Stimulated activated CD4-positive, alpha-beta T cell treated with anti-CD3 and anti-CD28 coated beads, Interleukin-4, amount 100 ng/mL, for 1 hour (primary cell): ENCODE measurements around the gene SLC25A29.
"Not testable (repeated sequence)": the region's sequence is repeated elsewhere in the genome, so short reads cannot be mapped to it uniquely, and the experiment has no call there.

Experiments
- DNase-seq: peaks from one replicate; pipeline ENCODE4 v3.0.0-alpha.2; 2020

Gene SLC25A29

GRCh38 chr14:100292776-100293461 is 13.3 kb downstream of the SLC25A29 start:
- no peak for DNase-seq

- no peak for DNase-seq
Observed at GRCh38 chr14:100292301-100292775, 13.9 kb downstream of the SLC25A29 start.

- no peak for DNase-seq
Observed at GRCh38 chr14:100291305-100292075, 14.8 kb downstream of the SLC25A29 start.

GRCh38 chr14:100290607-100291304 is 15.5 kb downstream of the SLC25A29 start:
- no peak for DNase-seq

- DNase-seq: no peak
Observed at GRCh38 chr14:100289916-100290606, 16.2 kb downstream of the SLC25A29 start.

GRCh38 chr14:100288382-100289185 is 17.7 kb downstream of the SLC25A29 start:
- DNase-seq: no peak

GRCh38 chr14:100287998-100288295 is 18.3 kb downstream of the SLC25A29 start:
- DNase-seq: not testable (repeated sequence)

- no peak for DNase-seq
Observed at GRCh38 chr14:100287202-100287997, 18.8 kb downstream of the SLC25A29 start.

GRCh38 chr14:100286484-100287191 is 19.6 kb downstream of the SLC25A29 start:
- no peak for DNase-seq

- no peak for DNase-seq
Observed at GRCh38 chr14:100285913-100286400, 20.3 kb downstream of the SLC25A29 start.

- DNase-seq: peak; percentile 82
Observed at GRCh38 chr14:100285021-100285912, 21.0 kb downstream of the SLC25A29 start.

- no peak for DNase-seq
Observed at GRCh38 chr14:100283984-100284881, 22.0 kb downstream of the SLC25A29 start.

GRCh38 chr14:100283436-100283835 is 22.8 kb downstream of the SLC25A29 start:
- DNase-seq: not testable (repeated sequence)

- DNase-seq: no peak
Observed at GRCh38 chr14:100282766-100283419, 23.4 kb downstream of the SLC25A29 start.

- no peak for DNase-seq
Observed at GRCh38 chr14:100282083-100282350, 24.2 kb downstream of the SLC25A29 start.

GRCh38 chr14:100281286-100282082 is 24.8 kb downstream of the SLC25A29 start:
- no peak for DNase-seq

GRCh38 chr14:100279563-100279962 is 26.7 kb downstream of the SLC25A29 start:
- no peak for DNase-seq
